ENCODE data around the gene TMEM164.
A peak's percentile ranks its signal among the peaks of the same experiment; 100 is the strongest.
"Not testable (repeated sequence)": the region's sequence is repeated elsewhere in the genome, so short reads cannot be mapped to it uniquely, and the experiment has no call there.

The TMEM164 gene

DNA sequence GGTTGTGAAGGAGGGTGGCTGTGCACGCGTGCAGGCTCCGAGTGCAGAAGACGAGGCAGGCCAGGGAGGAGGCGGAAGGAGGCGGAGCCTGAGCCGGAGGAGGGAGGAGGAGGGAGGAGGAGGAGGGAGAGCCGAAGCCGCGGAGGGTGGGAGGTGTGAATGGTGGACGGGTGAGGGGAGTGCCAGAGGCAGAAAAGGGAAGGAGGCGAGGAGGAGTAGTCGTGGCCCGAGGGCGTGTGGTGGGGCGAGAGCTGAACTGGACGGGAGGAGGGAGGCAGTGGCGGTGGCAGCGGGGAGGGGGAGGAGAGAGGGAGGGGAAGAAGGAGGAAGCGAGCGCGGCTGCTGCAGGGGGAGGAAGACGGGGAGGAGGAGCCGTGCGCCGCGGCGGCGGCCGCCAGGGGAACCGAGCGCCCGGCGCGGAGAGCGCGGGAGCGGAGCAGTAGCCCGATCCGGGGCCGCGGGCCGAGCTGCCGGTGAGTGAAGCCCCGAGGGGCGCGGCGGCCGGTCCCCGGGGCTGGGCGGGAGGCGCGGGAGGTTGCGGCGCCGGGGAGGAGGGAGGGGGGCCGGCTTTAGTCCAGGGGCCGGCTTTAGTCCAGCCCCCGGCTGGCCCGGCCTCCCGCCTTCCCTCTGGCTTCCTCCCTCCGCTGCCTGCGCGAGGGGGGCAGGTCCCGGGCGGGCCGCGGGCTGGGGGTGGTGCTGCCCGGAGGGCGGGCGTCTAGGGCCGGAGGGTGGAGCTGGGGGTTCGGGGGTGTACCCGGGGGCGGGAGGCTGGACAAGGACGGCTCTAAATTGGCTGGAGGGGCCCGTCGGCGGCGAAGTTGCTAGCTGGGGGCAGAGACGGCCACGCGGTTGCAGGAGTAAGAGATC, at the start of gene TMEM164:
Gene TMEM164, plus strand, starts transcription at position 815 of the 867 bp plus-strand sequence. CDS start 661 bp downstream, outside the sequence.
- peak; percentile 44 for DNase-seq

DNA sequence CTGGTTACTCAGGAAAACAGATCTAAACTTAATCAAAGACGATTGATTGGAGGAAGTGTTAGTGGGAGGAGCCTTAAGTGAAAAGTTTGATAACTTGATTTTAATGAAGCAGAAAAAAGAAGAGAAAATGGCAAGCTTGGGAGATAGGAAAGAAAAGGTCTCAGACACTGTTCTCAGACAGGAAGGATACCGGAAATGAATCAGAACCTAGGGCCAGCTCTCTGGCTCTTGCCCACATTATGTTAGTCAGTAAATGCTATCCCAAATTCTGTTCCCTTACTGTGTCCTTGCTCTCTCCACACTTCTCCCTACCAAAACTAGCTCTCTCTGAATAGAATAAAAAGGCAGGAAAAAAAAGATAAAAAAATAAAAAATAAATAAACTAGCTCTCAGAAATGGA, 48.6 kb upstream of the TMEM164 start:
- DNase-seq, result no peak

DNA sequence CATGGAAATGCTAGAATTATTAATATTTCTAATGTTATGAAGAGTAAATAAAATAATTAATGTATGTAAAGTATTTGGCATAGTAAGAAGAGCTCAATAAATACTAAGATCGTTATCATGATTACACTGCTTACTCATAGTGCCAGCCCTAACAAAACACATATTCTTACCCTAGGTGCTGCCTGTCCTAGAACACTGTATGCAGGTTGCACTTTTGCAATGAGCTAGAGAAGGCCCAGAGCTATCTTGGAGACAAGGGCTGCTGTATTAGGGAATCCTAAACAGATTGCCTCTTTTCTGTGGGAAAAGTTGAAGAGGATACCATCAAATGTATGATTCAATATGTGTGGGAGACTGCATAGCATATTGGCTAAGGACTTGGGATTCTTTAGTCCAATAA, 48.0 kb upstream of the TMEM164 start:
- no peak for DNase-seq

DNA sequence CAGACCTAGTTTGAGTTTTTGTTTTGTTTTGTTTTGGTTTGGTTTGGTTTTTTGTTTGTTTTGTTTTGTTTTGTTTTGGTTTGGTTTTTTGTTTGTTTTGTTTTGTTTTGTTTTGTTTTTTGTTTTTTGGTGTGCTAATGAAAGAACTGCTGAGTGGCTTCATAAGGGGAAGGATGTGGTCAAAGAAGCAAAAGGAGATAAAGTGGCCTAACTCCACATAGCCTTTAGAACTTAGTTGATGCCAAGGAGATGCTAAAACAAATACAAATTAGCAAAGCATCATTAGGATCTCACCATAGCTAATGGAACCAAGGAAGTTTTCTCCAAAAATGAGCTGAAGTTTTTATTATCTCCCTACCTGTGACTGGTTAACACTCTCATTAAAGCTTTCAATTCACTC, 44.6 kb upstream of the TMEM164 start:
- no peak for DNase-seq

DNA sequence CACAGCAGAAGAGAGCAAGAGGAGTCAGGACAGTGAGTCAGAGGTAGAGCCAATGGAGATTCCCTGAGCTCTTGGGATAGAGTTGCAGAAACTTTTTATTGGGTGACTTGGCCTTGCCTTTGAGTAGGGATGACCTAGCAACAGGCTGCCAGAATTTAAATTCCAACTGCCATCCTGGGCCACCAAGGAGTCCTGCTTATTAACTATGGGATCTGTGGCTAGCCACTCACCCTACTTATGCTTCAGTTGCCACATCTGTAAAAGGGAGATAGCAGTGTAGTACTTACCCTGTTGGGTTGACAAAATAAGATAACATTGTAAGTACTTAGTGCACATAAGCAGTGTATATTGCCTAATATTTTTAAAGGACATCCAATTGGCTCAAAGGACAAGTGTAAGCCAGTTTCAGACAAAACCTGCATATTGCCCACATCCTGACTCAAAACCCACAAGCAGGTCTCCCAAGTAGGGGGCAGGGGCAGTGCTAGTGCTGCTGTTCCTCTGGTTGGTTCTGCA, 43.5 kb upstream of the TMEM164 start:
- no peak for DNase-seq

DNA sequence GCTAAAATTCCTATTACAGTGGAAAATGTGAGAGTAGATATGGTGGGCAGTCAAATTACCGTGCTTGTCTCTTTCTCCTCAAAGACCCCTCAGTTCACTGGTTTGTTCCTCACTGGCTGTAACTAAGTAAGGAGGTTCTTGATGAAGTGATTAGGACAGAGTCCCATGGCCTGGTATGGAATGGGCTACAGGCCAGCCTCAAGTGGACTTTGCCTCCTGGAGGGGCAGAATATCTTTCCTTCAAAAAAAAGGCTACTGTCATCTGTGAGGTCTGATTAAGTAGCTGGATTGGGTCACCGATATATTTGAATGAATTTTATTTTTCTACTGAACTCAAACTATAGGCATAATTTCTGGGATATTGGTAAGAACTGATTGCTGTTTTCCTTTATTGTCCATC, 38.5 kb upstream of the TMEM164 start:
- no peak for DNase-seq

DNA sequence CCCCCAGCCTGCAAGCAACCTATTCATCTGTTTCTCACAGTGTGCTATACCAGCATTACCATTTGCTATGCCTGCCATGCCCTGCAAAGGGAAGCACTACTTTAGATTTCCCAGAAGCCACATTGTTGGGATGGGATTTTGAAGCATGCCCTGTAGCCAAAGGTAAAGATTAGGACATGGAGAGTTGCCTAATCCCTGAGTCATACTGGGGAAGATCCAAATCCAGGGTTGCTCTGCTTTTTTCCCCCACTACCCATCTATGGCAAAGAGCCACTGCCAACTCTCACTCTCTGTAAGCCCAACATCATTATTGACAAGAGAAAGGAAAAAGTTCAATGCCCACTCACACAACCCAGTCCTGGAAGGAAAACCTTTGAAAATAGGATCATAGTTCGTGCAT, 36.7 kb upstream of the TMEM164 start:
- no peak for DNase-seq

DNA sequence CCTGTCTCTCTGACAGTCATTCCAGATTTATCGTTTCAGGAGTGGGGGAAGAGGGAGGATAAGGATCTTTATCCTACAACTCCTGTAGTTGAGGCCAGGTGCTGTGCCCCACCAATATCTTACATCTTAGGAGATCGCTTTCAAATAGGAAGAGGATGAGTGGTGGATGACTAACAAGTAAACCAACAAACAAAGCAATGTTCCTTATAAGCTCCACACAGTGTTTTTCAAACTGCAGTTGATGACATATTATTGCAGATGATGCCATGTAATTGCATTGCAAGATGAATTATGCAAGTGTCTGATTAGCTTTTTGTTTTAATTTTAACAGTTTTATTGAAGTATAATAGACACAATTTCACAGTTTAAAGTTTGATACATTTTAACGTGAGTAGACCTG, 35.8 kb upstream of the TMEM164 start:
- no peak for DNase-seq

DNA sequence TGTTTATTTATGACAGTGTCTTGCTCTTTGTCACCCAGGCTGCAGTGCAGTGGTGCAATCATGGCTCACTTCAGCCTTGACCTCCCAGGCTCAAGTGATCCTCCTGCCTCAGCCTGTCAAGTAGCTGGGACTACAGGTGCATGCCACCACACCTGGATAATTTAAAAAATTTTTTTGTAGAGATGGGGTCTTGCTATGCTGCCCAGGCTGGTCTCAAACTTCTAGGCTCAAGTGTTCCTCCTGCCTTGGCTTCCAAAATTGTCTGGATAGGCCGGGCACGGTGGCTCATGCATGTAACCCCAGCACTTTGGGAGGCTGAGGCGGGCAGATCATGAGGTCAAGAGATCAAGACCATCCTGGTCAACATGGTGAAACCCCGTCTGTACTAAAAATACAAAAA, 32.1 kb upstream of the TMEM164 start:
- DNase-seq, result not testable (repeated sequence)

DNA sequence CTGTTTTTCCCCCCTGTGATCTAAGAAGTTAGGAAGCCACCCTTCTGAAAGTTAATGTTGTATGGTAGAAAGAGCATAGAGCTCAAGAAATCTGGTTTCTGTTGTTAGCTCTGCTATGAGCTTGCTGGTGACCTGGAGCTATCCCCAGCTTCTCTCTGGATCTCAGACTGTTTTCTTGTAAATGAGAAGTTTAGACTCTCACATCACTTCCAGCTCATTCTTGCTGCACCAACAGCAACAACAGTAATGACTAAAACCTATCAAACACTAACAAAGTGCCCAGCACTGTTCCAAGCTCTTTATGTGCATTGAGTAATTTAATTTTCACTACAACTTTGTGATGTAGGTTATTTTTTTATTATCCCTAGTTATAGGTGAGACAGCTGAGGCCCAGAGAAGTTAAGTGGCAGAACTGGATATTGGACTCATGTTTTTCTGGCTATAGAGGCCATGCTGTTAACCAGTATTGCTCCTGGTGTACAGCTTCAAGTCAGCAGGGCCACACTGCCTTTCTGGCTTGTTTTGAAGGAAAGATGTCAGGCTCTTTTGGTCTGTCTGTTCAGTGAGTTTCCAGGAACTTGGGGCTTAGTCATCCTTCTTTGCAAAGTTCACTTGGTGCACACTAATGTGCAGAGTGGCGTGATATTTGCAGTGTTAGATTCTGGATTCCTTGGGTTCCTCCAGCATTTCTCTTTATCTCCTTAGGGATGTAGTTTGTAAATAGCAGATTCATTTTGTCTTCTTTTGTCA, 27.8 kb upstream of the TMEM164 start:
- no peak for DNase-seq

DNA sequence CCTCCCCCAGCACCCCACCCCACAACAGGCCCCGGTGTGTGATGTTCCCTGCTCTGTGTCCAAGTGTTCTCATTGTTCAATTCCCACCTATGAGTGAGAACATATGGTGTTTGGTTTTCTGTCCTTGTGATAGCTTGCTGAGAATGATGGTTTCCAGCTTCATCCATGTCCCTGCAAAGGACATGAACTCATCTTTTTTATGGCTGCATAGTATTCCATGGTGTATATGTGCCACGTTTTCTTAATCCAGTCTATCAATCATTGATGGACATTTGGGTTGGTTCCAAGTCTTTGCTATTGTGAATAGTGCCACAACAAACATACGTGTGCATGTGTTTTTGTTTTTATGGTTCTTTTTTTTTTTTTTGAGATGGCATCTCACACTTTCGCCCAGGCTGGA, 17.7 kb upstream of the TMEM164 start:
- not testable (repeated sequence) for DNase-seq

DNA sequence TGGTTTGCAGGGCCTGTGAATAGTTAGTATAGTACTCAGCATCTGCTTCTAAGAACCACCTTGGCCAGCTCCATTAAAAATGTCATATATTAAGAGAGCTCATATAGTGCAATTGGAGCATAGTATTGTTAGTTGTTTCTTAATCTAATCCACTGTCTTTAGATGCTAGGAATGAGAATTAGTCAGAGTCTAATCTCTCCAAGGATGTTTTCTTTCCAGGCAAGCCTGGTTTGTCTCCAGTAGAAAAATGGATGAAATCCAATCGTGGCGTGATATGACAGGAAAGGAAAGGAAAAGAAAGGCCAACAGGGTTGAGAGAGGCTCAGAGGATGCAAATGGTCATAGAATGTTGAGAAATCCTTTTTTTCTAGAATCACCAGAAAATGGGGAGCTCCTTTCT, 15.0 kb upstream of the TMEM164 start:
- DNase-seq, result no peak

DNA sequence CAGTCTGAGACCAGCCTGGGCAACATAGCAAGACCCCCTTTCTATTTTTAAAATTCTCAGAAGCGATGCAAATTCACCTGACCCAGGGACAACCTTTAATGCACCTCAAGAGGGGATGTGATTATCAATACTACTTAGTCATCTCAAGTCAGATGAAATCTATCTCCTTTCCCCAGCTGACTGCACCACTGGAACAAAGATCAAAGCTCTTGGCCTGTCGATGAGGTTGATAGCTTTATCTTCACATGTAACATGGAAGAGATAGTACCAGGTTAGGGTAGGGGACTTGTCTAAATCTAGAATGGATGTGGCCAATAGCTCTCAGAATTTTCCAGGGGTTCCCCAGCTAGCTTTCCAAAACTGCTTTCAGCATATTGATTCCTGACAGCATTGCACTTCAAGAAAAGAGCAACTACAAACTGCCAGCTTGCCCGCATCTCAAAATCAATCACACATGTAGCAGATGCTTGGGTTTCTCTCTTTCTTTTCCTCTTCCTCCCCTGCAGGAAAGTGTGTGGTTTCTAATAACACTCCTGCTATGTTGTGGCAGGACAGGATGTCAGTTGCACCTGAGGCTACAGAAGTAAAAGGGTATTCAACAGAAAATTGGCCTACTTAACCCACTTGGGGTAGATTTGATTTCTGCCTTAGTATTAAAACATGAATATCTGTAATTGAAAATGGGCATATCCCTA, 12.2 kb upstream of the TMEM164 start:
- no peak for DNase-seq

DNA sequence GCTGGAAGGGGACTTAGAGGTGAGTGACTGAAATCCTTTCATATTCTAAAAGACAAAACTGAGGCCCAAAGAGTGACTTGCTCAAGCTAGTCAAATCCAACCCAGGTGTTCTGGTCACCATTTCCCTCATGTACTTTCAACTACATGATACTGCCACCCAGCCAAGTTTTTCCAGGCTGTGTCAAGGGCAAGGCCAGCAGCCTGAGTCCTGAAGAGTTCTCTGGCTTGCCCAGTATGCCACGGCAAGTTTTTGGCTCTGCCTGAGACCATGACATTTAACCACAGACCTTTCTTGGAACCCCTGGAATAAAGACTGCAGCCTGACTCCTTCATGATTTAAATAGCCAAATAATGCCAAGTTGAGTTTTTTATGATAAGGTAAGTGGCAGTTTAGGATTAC, 10.7 kb upstream of the TMEM164 start:
- DNase-seq, result no peak

DNA sequence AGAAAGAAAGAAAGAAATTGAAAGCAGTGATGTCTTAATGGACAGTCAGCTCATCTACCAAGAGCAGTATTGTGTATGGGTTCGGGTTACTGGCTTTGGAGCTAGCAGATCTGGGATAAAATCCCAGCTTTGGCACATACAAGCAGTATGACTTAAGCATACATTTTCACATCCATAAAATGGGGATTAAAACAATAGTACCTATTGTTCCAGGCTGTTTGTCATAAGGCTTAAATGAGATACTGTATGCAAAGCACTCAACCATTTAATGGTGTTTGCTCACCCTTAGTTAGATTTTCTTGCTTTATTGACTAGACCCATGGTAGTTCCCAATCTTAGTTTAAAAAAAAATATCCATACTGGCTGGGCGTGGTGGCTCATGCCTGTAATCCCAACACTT, 7.8 kb upstream of the TMEM164 start:
- no peak for DNase-seq

DNA sequence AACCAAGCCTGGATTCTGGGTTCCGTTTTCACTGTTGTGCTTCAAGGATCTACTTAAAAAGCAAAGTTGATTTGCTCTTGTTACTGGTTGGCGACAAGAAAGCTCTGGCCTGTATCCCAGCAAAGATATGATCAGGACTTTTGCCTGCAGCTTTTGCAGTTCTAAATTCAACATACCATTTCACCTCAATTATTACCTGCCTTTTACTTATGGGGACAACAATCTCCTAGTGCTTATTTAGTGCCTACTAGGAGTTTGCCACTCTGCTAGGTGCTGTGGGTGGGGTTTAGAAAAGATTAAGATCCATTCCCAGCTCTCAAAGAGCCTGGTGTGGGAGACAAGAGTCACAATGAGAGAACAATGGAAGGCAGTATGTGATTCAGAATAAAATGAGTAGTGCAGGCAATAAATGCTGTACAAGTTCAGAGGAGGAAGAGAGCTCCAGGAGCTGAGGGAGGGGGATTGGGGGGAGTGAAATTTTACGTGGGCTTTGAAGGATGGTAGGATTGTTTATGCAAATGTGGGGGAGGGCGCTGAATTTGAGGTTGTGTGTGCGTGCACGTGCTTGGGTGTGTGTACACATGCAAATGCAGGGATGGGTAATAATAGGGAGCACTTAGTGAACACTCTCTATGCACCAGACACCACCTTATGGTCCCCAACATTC, 5.0 kb upstream of the TMEM164 start:
- DNase-seq, result peak; percentile 53

DNA sequence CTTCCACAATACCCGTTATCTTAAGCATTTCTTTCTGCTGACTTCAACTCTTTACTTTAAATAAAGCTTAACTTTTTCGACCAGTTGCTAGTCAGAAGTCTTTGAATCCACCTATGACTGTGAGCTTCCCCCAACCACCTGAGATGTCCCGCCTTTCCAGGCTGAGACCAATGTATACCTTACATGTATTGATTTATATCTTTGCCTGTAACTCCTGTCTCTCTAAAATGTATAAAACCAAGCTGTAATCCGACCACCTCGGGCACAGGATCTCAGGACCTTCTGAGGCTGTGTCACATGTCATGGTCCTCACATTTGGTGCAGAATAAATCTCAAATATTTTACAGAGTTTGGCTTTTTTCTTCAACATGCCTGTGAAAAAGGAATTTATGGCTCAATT, 2.9 kb upstream of the TMEM164 start:
- DNase-seq, result no peak

DNA sequence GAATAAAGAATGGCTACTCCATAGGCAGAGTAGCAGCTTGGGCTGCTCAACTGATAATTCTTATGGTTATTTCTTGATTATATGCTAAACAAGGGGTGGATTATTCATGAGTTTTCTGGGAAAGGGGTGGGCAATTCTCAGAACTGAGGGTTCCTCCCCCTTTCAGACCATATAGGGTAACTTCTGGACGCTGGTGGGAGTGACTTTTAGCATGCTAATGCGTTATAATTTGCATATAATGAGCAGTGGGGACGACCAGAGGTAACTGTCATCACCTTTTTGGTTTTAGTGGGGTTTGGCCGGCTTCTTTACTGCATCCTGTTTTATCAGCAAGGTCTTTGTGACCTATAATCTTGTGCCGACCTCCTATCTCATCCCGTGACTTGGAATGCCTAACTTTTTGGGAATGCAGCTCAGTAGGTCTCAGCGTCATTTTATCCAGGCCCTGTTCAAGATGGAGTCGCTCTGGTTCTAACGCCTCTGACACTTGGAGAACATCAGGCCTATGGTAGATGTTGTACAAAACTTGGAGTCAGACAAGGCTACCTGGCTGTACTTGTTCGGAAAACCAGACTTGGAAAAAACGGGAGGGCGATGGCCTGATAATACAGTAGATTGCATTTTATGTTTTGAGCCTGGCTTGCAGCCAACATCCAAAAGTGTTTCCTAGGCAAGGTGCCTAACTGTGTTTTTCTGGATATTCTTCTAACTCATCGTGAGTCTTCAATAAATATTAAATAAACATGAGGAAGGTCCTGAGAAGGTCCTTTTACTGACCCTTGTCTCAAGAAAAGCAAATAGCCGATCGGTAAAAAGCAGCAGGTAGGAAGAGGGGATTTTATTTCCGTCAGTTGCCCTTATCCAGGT, 1.8 kb upstream of the TMEM164 start:
- DNase-seq, result peak; percentile 58

DNA sequence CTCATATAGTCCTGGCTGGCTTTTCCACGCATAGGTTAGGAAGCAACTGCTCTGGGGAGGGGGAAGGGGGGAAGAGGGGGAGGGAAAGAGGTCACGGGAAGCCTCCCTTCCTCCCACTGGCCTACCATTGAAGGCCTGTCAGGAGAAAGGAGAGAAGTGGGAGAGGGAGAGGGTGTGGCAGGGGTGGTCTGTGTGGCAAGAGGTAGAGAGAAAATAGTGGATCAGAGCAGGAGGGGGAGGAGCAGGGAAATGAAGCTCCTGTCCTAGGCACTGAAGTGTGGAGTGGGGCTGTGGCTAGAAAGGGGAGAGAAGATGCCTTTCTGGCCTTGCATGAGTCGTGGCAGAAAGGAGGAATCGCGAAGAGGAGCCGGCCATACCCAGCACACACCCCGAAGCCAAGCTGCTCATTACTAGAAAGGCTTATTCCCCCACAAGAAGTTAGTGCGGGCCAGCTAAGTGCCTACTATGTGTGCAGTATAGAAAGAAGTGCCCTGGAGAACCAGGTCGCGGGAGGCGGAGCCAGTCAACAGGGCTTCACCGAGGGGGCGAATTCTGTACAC, 1.1 kb upstream of the TMEM164 start:
- DNase-seq, result no peak

DNA sequence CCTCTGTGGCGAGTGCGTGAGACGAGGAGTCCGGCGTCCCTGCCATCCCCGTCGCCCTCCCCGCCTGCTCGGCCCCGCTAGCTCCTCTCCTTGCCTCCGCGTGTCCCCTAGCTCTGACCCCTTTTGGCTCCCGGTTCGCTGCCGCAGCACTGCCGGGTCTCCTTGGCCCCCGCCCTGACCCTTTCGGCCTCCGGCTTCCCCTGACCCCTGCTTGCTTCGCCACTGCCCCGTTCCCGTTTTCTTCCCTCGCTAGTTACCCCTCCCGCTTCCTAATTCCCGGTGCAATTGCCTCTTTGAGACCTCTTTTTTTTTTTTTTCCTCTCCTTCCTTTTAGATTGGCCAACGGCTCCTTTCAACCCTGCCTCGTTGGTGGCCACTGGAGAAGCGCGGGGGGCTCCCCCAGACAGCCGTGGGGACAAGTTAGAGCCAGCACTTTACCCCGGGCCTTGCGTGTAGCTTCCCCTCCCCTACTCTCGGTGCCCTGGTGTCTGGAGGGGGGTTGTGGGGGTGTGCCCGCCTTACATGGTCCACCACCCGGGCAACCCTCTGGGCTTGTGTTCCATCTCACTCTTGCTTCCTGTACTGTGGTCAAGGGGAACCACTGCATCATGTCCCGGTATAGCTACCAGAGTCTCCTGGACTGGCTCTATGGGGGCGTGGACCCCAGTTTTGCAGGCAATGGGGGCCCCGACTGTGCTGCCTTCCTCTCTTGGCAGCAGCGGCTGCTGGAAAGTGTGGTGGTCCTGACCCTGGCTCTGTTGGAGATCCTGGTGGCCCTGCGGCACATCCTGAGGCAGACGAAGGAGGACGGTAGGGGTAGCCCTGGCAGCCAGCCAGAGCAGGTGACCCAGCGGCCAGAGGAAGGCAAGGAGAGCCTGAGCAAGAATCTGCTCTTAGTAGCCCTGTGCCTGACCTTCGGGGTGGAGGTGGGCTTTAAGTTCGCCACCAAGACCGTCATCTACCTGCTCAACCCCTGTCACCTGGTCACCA, 548 bp downstream of the TMEM164 start:
- no peak for DNase-seq
